Measurements from ENCODE around the gene ADRM1.

The ADRM1 gene

GRCh38 chr20:62325172-62325905, 22.5 kb downstream of the ADRM1 start:
- no peak for DNase-seq (ENCODE audit: low read depth in 2 of 2)

- DNase-seq (ENCODE audit: low read depth in 2 of 2): no peak
These were observed 23.8 kb downstream of the ADRM1 start for GRCh38 chr20:62326559-62326958.

GRCh38 chr20:62326959-62327725, 24.3 kb downstream of the ADRM1 start:
- no peak for DNase-seq (ENCODE audit: low read depth in 2 of 2)

- no peak for DNase-seq (ENCODE audit: low read depth in 2 of 2)
These were observed 25.1 kb downstream of the ADRM1 start for GRCh38 chr20:62327726-62328495.

- DNase-seq (ENCODE audit: low read depth in 2 of 2): no peak
These were observed 26.0 kb downstream of the ADRM1 start for GRCh38 chr20:62328684-62329388.

- DNase-seq (ENCODE audit: low read depth in 2 of 2): no peak
These were observed 26.9 kb downstream of the ADRM1 start for GRCh38 chr20:62329389-62330377.

GRCh38 chr20:62330576-62331317, 27.9 kb downstream of the ADRM1 start:
- DNase-seq (ENCODE audit: low read depth in 2 of 2): no peak

- no peak for DNase-seq (ENCODE audit: low read depth in 2 of 2)
These were observed 28.6 kb downstream of the ADRM1 start for GRCh38 chr20:62331347-62331746.

- no peak for DNase-seq (ENCODE audit: low read depth in 2 of 2)
These were observed 29.6 kb downstream of the ADRM1 start for GRCh38 chr20:62332421-62332820.

- no peak for DNase-seq (ENCODE audit: low read depth in 2 of 2)
These were observed 30.4 kb downstream of the ADRM1 start for GRCh38 chr20:62332989-62333819.

GRCh38 chr20:62333820-62334595, 31.2 kb downstream of the ADRM1 start:
- no peak for DNase-seq (ENCODE audit: low read depth in 2 of 2)

GRCh38 chr20:62334881-62335280, 32.1 kb downstream of the ADRM1 start:
- no peak for DNase-seq (ENCODE audit: low read depth in 2 of 2)

- DNase-seq (ENCODE audit: low read depth in 2 of 2): no peak
These were observed 32.7 kb downstream of the ADRM1 start for GRCh38 chr20:62335532-62335931.

GRCh38 chr20:62336329-62336728, 33.5 kb downstream of the ADRM1 start:
- DNase-seq (ENCODE audit: low read depth in 2 of 2): no peak

- no peak for DNase-seq (ENCODE audit: low read depth in 2 of 2)
These were observed 34.2 kb downstream of the ADRM1 start for GRCh38 chr20:62336775-62337557.

GRCh38 chr20:62337558-62338293, 34.9 kb downstream of the ADRM1 start:
- DNase-seq (ENCODE audit: low read depth in 2 of 2): no peak

- no peak for DNase-seq (ENCODE audit: low read depth in 2 of 2)
These were observed 35.5 kb downstream of the ADRM1 start for GRCh38 chr20:62338294-62338620.
